ENCODE results near the gene RPS3. TPM values are rescaled to one million over a fixed set of nuclear protein-coding genes. Genes with fewer than 3 reads are reported as not detected.

RPS3 gene
- total RNA-seq, 1 donor, result 2,208 TPM

- DNase-seq (ENCODE audit: low read depth), result no peak
- H3K4me3 ChIP-seq (ENCODE audit: low read depth, low read length), result no peak overlapping the region
- TF ChIP-seq, protein P1, sequence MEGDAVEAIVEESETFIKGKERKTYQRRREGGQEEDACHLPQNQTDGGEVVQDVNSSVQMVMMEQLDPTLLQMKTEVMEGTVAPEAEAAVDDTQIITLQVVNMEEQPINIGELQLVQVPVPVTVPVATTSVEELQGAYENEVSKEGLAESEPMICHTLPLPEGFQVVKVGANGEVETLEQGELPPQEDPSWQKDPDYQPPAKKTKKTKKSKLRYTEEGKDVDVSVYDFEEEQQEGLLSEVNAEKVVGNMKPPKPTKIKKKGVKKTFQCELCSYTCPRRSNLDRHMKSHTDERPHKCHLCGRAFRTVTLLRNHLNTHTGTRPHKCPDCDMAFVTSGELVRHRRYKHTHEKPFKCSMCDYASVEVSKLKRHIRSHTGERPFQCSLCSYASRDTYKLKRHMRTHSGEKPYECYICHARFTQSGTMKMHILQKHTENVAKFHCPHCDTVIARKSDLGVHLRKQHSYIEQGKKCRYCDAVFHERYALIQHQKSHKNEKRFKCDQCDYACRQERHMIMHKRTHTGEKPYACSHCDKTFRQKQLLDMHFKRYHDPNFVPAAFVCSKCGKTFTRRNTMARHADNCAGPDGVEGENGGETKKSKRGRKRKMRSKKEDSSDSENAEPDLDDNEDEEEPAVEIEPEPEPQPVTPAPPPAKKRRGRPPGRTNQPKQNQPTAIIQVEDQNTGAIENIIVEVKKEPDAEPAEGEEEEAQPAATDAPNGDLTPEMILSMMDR (IDR thresholded peaks at IDR 0.05; ENCODE audit: insufficient read depth, low read length), result no peak
These were observed 10.1 kb upstream of the RPS3 start for GRCh38 chr11:75389276-75389605.

- H3K4me3 ChIP-seq (ENCODE audit: low read depth, low read length), result no peak overlapping the region
- TF ChIP-seq, protein P1 (IDR thresholded peaks at IDR 0.05; ENCODE audit: insufficient read depth, low read length), result no peak
- DNase-seq (ENCODE audit: low read depth), result no peak
These were observed 9.4 kb upstream of the RPS3 start for GRCh38 chr11:75389925-75390324.

GRCh38 chr11:75394085-75394840, 5.1 kb upstream of the RPS3 start:
- no peak overlapping the region for H3K4me3 ChIP-seq (ENCODE audit: low read depth, low read length)
- no peak for DNase-seq (ENCODE audit: low read depth)
- TF ChIP-seq, protein P1 (IDR thresholded peaks at IDR 0.05; ENCODE audit: insufficient read depth, low read length), result no peak

- TF ChIP-seq, protein P1 (IDR thresholded peaks at IDR 0.05; ENCODE audit: insufficient read depth, low read length), result no peak
- H3K4me3 ChIP-seq (ENCODE audit: low read depth, low read length), result no peak overlapping the region
- DNase-seq (ENCODE audit: low read depth), result no peak
These were observed 412 bp upstream of the RPS3 start for GRCh38 chr11:75398906-75399305.

GRCh38 chr11:75400146-75400865, 988 bp downstream of the RPS3 start:
- TF ChIP-seq, protein P1 (IDR thresholded peaks at IDR 0.05; ENCODE audit: insufficient read depth, low read length), result no peak
- peak overlapping the region; percentile 99 for H3K4me3 ChIP-seq (ENCODE audit: low read depth, low read length)
- DNase-seq (ENCODE audit: low read depth), result peak; percentile 33

DNA sequence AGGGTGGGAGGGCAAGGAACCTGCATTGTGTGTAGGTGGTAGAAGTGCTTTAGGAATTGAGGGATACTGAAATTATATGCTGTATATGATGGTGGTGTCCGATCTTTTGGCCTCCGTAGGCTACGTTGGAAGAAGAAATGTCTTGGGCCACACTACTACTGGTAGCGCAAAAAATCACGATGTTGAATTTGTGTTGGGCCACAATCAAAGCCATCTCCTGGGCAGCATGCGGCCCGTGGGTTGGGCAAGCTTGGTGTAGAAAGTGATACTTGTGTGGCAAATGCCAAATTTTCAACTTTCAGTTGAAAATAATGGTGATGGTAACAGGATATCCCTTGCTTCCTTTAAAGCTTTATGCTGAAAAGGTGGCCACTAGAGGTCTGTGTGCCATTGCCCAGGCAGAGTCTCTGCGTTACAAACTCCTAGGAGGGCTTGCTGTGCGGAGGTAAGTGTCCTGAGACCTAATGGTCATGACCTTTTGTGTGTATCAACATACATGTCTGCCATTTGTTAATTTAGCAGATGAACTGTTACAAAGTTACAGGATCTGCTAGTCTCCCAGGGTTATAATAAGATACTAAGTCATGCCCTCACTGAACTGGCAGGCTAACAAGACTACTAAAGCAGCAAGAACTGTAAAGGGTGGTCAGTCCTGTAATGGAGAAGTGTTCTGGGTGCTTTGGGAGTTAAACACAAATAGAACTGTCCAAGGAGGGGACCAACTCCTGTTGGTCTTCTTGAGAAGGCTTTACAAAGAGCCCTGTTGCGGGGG, 2.9 kb downstream of the RPS3 start:
- DNase-seq (ENCODE audit: low read depth), result no peak
- TF ChIP-seq, protein P1 (IDR thresholded peaks at IDR 0.05; ENCODE audit: insufficient read depth, low read length), result no peak
- peak overlapping the region; percentile 99 for H3K4me3 ChIP-seq (ENCODE audit: low read depth, low read length)

Measured in fibroblast of the aortic adventitia (primary cell).